ENCODE measurements around the gene GPR3.

DNA sequence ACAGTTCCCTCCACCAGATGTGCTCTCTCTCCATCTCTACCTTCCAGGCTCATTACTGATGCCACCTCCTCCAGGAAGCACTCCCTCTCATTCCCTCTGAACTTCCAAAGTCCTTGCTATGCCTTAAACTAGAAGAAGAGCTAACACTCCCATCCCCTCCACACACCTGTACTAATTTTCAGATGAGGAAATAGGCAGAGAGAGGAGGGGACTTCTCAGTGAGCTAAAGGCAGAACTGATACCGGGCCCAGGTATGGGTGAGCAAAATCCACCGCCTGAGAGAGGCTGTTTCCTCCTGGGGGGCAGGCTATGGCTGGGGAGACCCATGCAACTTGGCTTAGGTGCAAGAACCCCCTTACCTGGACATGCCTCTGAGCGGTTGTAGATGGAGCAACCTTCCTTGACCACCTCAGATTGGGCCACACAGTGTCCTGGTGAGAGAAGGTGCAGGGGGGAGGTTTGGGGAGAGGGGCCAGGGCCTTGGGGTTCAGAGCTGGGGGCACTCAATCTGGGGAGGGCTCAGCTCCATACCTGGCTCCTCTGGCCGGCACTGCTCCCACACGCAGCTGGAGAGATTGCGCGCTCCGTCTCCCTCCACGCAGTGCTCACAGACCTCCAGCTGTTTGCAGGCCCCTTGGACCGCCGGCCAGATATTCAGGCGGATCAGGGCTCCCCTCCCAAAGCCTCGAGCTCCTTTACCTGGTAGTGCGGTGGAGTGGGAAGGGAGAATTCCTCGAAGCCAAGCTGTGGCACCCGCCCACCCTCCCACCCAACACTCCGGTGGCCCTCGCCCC is 10.3 kb upstream of the GPR3 start:
- no peak for TF ChIP-seq CTCF (IDR thresholded peaks at IDR 0.05; ENCODE audit: insufficient read depth, low read length)
- TF ChIP-seq POLR2AphosphoS5 (IDR thresholded peaks at IDR 0.05; ENCODE audit: low read depth), result no peak
- no peak for TF ChIP-seq SPI1 (IDR thresholded peaks at IDR 0.05; ENCODE audit: borderline replicate concordance, low read depth)
- TF ChIP-seq, protein P1, sequence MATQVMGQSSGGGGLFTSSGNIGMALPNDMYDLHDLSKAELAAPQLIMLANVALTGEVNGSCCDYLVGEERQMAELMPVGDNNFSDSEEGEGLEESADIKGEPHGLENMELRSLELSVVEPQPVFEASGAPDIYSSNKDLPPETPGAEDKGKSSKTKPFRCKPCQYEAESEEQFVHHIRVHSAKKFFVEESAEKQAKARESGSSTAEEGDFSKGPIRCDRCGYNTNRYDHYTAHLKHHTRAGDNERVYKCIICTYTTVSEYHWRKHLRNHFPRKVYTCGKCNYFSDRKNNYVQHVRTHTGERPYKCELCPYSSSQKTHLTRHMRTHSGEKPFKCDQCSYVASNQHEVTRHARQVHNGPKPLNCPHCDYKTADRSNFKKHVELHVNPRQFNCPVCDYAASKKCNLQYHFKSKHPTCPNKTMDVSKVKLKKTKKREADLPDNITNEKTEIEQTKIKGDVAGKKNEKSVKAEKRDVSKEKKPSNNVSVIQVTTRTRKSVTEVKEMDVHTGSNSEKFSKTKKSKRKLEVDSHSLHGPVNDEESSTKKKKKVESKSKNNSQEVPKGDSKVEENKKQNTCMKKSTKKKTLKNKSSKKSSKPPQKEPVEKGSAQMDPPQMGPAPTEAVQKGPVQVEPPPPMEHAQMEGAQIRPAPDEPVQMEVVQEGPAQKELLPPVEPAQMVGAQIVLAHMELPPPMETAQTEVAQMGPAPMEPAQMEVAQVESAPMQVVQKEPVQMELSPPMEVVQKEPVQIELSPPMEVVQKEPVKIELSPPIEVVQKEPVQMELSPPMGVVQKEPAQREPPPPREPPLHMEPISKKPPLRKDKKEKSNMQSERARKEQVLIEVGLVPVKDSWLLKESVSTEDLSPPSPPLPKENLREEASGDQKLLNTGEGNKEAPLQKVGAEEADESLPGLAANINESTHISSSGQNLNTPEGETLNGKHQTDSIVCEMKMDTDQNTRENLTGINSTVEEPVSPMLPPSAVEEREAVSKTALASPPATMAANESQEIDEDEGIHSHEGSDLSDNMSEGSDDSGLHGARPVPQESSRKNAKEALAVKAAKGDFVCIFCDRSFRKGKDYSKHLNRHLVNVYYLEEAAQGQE (IDR thresholded peaks at IDR 0.05; ENCODE audit: insufficient replicate concordance, low read depth), result no peak
- TF ChIP-seq GABPA (IDR thresholded peaks at IDR 0.05; ENCODE audit: low read depth), result no peak
